Activated CD4-positive, CD25-positive, alpha-beta regulatory T cell treated with anti-CD3 and anti-CD28 coated beads, Interleukin-2, amount 50 U/mL, for 16 hours (primary cell): ENCODE data around the gene MPZL3.
"Not testable (repeated sequence)": the region's sequence is repeated elsewhere in the genome, so short reads cannot be mapped to it uniquely, and the experiment has no call there.

Source experiments
- DNase-seq: peaks from one replicate; pipeline ENCODE4 v3.0.0-alpha.2; 2020; ENCODE audit warnings: low read depth, low spot score

The MPZL3 gene

DNA sequence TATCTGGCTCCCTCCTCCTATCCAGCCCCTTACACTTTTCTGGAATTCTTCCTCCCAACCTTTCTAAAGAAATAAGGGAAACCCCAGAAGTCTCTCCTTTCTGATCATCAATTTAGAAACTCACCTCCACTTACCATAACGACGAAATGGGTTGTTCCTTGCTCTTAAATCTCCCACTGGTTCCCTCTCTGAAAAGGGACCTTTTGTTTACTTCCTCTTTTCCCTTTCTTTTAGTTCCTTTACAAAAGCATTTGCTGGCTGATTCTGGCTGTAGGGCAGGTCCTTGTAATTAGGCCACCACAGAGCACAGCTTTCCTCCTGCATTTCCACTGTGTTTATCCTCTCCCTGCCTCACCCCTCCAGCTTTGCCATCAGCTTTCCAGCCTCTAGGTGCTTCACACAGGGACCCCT lies 39.4 kb downstream of the MPZL3 start:
- no peak for DNase-seq

DNA sequence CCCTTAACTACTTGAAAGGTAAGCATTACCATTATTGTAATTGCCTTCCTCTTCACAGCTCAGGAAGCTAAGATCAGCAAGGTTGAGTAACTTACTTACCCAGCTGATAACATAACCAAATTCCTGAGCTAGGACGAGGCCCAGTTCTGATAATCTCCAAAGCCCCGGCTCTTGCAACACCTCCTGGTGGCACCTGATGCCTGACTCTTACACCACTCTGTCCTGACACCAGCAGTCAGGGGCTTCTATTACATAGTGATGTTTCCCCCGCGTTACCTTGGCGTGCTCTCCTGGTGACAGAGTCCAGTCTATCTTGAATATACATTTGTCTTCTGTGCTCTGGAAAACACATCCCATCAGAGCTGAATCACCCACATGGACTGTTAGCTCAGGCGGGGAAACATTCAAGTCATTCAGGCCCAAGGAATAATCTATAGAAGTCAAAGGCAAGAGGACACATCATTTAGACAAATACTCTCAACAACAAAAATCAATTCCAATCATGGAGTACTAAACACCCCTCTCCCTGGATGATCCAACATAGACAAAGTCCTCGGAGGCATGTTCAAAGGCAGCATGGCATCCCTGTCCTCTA lies 39.9 kb downstream of the MPZL3 start:
- DNase-seq: no peak

DNA sequence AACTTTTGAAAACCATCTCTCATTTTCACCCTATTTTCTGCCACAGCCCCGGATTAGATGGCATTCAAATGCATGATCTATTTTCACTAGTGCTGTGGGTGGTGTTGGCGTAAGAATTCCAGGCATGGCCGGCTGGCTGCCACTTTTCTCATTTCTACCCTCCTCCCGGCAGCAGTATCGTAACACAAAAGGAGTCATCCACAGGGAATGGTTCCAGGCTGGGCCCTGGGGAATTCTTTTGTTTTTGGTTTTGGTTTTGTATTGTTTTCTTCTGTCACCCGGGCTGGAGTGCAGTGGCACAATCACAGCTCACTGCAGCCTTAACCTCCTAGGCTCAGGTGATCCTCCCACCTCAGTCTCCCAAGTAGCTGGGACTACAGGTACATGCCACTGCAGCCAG lies 41.2 kb downstream of the MPZL3 start:
- DNase-seq: no peak

DNA sequence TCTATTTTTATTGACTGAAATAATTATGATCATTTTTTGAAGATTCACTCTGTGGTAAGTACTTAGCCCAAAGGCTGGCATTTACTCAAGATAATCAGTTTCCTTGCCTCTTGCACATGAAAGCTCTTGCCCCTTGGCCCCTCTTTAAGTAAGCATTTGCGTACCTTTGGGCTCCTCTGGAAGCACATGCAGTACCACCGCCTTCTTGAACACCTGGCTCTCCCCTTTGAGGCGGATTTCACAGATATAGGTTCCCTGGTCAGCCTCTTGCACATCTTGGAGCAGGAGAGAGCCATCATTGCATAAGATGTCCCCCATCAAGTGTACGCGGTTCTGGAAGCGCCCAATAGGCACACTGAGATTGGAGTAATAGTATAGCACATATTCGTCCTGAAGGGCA lies 41.8 kb downstream of the MPZL3 start:
- no peak for DNase-seq

DNA sequence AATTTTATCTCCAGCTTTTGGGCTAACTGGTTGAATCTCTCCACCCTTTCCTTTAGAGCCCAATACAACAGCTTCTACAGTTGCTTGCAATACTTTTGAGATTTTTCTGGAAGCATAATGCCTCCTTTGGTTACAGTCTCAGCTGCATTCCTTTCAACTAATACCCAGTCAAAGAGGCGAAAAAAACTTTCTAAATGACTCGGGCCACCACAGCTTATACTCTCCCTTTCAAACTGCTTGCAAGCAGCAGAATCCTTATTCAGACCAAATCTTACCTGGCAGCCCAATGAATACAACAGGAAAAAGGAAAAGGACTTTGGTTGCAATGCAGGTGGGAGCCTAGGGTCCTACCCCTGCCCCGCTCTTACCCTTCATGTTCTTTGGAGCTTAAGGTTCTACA lies 43.1 kb downstream of the MPZL3 start:
- DNase-seq: no peak

DNA sequence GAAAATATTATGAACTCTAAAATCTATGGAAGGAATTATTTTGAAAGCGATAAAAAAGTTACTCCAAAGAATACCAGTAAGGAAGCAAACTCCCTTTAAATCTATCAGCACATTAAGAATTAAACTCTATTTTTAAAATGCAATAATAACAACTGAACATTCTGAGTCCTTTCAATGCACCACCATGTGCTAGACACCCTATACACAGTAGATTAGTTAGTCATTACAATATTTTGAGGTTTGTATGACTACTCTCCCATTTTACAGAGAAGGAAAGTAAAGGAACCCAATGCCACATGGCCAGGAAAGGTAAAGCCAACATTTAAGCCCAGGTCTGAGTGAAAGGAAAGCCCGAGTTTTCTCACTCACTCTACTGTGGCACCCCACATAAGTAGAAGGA lies 45.1 kb downstream of the MPZL3 start:
- DNase-seq: no peak

DNA sequence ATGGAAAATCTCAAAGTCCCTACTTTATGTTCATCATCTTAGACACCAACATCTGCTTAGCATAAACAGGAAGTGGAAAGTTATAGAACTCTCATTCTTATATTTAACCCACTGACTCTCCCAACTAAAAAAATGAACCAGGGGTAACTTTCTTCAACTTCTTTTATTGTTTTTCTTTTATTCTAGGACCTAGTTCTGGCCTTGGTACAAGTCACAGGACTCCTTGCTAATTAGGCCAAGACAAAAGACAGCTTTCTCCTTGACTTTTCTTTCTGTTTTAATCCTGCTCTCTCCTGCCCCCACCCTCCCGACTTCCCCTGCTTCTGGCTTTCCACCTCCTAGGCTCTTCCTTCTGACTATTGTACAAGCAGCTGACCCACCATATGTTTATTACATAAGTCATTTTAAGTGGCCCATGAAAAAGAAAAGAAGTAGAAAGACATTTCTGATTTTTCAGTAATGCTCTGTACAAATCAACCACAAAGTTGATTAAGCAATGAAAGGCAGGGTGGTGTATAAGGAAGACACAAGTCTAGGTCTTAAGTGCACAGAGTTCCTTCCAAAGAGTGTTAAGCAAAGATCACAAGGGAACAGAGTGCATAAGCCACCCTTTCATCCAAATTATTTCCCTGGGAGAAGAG lies 45.7 kb downstream of the MPZL3 start:
- no peak for DNase-seq

DNA sequence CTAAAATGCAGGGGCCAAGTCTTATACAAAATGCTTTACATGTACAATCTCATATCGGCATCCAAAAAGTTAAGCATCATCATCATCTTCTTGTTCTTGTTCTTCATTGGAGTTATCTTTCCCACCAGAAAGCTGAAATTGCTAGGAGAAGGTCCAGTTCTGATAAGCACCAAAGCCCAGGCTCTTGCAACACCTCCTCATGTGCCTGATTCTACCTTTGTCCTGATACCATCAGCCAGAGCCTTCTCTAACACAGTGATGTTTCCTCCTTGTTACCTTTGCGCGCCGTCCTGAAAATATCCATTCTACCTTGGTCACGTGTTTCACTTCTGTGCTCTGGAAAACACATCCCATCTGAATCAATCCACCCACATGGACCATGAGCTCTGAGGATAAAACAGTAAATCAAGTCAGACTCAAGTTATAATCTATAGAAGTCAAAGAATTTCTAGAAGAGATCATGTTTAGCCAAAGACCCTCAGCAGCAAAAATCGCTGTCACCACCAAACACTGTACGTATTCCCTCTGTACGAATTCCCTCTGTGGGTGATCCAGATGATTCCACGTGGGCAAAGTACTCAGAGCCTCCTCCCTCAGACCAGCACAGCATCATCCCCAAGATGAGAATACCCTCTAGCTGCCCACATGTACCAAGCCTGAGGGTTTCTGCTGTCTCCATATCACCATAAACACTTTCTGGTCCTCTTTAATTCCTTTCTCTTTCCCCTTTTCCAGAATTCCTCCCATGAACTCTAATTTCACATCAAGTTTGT lies 46.4 kb downstream of the MPZL3 start:
- no peak for DNase-seq

DNA sequence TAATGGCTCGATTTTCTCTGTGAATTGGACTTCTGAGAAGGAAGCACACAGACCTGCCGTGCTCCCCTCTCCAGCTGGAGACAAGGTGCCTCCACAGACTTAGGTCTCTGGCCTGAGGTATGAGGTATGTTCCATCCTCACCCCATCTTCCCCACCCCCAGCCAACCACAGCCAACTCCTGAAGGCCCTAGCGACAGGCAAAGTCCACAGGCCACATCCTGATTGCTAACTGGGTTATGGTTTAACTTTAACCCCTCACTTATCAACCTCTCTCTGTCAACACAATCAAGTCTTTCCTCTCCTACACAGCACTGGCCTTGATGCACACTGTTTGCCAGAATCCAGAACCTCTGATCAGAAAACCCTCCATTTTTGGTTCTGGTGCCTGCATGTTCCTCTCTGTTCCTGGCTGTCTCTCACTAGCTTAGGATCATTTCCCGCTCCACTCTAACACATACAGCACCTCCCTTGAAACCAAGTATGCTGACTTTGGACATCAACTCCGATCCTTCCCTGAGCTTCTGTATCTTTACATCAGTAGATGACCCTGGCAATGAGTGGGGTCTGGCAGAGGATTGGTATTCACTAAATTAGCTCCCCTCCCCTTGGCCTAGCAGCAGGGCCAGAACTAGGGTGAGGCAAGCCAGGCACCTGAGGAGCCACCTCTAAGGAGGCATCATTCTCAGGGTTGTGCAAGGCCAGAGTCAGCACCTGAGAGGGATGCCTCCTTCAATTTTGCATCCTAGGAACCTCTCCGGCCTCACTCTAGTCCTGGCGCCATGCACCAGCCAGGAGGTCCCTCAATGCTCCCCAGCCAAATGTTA lies 49.4 kb downstream of the MPZL3 start:
- no peak for DNase-seq

DNA sequence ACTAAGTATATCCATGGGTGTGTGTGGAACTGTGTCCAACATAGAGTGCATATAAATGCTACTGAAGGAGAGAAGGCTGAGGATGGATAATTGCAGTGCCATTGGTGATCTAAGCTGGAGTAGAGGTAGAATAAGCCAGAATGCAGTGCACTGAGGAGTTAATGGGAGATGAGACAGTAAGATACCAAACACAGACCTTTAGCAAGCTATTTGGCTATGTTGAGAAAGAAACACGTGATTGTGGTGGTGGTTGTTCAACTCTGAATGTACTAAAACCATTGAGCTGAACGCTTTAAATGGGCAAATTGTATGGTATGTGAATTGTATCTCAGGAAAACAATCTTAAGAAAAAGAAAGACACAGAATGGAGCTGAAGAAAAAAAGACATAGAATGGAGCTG lies 50.2 kb downstream of the MPZL3 start:
- no peak for DNase-seq

DNA sequence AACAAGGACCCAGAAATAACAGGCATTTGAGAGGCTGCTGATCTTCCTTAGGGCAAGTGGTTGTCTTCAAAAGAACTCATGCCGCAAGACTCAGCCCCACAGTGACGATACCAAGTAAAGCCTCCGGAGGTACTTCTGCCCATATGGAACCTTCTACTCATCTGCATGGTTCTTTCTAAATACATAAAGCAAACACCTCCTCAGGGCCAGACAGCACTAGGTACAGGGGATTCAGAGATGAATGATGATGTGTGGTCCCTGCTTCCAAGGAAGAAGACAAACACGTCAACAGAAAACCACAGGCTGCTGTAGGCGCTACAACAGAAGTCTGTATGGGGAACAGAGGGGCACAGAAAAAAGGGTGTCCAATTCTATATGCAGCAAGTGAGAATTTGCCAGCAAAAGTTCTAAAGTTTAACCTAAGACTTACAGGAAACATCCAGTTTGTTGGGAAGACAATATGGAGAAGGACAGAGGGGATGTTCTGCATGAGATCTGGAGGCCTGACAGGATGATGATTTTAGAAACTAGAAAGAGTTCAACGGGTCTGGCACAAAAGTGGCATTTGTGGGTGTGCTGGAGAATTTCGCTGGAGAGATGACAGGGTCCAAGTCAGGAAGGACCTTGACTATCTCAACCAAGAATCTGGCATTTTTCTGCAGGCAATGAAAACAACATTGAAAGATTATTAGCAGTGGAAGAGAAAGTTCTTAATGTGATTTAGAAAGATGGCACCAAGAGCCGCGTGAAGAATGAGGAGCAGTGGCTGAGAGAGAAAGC lies 51.1 kb downstream of the MPZL3 start:
- DNase-seq: no peak

DNA sequence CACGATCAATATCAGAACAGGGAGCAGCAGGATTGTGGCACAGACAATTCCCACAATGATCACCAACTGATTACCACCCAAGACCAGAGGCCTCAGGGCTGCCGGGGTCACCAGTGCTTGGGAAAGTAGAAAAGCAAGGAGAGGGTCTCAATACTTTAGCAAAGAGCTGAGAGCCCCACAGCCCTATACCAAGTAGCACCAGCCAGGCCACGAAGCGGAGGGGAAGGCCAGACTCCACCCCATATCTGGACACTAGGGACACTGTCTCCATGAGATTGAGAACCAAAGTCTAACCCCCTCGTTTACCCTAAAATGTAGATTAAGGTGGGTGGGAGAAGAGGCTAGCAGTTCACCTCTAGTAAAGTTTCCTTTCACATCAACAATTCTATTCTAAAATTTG lies 51.7 kb downstream of the MPZL3 start:
- DNase-seq: no peak

DNA sequence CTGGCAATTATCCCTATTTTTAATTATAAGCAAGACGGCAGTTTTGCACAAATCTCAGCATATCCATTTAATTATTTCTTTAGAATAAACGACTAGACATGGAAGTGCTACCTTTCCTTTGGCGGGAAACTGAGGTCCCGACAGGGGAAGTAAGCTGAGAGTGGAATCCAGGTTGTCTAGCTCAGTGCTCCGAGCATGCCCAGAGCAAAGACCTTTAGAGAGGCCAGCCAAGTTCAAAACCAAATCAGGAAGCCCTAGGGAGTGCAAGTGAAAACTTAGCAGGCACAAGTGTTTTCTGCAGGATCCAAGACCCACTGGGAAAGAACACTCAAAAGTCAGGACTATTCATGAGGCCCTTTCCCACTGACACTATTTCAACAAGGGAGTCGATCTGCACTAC lies 53.0 kb downstream of the MPZL3 start:
- no peak for DNase-seq

DNA sequence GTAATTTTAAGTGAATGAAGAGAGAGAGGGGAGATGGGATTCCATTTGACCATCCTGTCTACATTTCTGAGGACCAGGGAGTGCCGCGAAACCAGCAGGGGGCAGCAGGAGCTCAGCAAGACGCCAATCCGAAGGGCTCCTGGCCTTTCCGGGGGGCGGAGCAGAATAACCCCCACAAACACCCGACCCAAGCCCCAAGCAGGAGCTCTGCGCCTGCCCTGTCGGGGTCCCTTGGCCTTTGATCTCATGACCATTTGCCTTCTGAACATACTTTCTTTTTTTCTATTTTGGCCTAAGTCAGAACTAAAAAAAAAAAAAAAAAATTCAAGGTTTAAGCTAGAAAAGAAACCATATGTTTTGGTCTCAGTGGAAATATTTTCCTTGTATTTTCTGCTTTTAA lies 53.8 kb downstream of the MPZL3 start:
- peak; percentile 62 for DNase-seq

DNA sequence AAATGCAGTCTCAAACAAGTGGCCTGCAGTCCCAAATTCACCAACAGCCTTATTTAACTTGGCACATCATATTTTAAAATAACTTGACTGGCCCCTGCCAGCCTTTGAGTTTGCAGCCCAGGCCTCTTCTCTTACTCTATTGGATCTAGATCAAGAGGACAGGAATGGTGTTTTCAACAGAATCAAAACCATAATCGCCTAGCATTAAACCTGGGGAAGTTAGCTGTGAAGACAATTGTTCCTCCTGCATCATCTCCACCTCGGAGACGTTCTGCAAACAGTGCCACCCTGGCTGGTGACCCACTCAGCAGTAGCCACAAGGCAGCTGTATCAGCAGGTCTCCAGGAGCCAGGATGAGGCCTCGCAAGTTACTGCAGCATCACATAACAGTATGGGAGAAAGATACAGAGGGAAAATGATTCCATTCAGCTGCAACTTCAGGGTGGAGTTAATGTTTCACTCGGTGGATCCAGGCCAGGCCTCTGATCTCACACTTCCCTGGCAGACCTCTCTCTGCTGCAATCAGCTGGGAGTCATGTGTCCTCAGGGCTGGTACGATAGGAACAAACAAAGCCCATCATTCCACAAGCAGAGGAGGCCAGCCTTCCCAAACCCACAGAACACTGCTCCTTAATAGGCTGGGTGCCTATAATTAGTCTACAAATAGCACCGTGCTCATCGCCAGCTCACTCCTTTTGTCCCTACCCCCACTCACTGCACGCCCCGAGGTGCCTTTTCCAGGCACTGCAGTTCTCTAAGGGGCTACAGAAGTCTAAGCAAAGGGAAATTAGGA lies 57.1 kb downstream of the MPZL3 start:
- DNase-seq: no peak

DNA sequence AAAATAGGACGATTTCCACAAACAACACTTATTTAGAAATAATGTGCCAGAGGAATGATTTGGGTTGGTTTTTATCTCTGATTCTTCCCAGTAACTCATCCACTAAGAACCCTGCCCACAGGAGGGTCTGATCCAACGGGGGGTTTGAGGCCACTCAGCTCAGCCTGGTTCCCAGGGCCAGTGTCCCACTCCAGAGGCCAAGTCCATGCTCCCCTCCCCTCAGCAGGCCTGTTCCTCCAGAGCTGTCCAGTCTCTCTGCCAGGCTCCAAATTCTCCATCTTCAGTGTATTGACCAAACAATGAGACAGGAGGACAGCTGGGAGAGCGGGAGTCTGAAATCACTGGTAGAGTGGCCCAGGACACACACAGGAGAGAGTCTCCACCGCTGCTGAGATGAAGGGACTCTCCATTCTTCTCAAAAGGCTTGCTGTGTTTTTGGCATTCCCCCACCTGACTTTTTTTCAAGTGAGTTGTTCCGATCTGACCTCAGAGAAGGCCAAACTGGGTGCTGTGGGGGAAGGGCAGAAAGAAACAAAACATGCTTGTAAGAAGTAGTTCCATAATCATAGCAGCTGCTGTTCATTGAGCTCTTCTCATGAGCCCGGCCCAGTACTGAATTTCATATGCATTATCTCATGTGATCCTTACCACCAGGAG lies 58.1 kb downstream of the MPZL3 start:
- no peak for DNase-seq

DNA sequence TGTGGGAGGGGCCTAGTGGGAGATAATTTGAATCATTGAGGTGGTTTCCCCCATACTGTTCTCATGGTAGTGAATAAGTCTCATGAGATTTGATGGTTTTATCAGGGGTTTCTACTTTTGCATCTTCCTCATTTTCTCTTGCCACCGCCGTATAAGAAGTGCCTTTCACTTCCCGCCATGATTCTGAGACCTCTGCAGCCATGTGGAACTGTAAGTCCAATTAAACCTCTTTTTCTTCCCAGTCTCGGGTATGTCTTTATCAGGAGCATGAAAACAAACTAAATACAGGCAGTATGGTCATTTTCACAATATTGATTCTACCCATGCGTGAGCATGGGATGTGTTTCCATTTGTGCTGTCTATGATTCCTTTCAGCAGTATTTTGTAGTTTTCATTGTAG lies 59.3 kb downstream of the MPZL3 start:
- not testable (repeated sequence) for DNase-seq

DNA sequence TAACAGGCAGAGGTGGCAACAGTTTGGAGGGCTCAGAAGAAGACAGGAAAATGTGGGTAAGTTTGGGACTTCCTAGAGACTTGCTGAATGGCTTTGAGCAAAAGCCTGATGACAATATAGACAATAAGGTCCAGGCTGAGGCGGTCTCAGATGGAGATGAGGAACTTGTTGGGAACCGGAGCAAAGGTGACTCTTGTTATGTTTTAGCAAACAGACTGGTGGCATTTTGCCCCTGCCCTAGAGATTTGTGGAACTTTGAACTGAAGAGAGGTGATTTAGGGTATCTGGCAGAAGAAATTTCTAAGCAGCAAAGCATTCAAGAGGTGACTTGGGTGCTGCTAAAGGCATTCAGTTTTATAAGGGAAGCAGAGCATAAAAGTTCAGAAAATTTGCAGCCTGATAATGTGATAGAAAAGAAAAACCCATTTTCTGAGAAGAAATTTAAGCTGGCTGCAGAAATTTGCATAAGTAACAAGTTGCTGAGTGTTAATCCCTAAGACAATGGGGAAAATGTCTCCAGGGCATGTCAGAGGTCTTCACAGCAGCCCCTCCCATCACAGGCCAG lies 61.1 kb downstream of the MPZL3 start:
- not testable (repeated sequence) for DNase-seq

DNA sequence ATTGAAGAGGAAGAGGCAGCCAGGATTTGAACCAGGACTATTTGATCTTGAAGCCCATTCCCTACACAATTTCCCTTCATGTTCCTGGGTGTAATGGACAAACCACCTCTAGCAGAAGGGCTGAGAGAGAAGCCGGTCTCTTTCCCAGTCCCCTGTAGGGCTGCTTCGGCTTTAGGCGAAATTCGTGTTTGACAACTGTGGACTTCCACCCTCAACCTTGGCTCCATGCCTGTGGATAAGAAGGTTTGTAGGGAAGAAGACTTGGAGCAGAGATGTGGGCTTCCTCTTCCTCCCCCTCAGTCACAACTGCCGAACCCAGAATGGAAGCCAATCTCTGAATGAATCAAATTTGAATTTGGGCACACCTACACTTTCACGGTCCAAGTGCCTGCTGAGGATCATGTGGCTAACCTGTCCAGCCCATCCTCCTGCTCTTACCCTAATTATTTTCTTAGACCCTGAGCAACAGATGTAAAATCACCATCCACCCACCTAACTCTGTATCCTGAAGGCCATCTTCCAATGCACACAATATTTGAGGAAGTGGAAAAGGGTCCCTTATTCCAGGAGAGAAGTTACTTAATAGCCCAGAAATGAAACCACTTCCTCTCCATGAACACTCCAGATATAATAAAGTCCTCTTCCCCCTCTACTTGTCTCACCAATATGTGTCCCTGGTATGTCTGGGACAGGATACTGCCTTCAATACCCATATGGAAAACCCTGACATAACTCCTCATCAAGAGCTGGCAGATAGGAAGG lies 65.6 kb downstream of the MPZL3 start:
- no peak for DNase-seq
